Upper lobe of left lung (tissue), 4 donors: ENCODE results near the gene RBBP6.

Experiments
- EP300 ChIP-seq, 4 donors: sonication (generic); formaldehyde crosslinking; IDR thresholded peaks; one replicate each; pipeline ENCODE4 v1.5.1; 2017; ENCODE audit warnings: antibody characterized with exemption in 4 of 4, control low read depth in 2 of 4
- POLR2AphosphoS5 ChIP-seq, 2 donors: sonication (generic); formaldehyde crosslinking; IDR thresholded peaks; one replicate each; pipeline ENCODE4 v1.5.1; 2017; ENCODE audit warnings: antibody characterized with exemption in 2 of 2
- TF ChIP-seq, protein P1 (sequence below), 6 experiments: fragments of 450-650 bp in 4 of 6; fragments of 200-600 bp in 2 of 6; sonication (generic) in 2 of 6; IDR thresholded peaks; one replicate each; pipeline ENCODE4 v1.5.1; 2016 to 2019; ENCODE audit warnings: antibody characterized with exemption in 6 of 6

DNA sequence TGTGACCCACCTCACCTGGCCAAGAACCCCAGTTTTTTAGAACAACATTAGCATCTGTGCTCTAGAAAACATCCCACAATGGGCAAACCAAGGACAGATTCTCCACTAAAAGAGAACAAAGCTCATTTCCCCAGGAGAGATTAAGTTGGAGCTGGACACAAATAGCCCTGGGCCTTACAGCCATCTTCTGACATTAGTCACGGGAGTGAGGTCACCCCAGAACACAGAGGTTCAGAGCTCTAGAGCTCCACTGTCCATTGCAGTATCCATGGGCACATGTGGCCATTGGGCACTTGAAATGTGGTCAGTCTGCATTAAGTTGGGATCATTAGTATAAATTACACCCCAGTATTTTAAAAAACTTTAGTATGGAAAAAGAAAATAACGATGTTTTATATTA lies 47.6 kb upstream of the RBBP6 start:
- TF ChIP-seq, protein P1, sequence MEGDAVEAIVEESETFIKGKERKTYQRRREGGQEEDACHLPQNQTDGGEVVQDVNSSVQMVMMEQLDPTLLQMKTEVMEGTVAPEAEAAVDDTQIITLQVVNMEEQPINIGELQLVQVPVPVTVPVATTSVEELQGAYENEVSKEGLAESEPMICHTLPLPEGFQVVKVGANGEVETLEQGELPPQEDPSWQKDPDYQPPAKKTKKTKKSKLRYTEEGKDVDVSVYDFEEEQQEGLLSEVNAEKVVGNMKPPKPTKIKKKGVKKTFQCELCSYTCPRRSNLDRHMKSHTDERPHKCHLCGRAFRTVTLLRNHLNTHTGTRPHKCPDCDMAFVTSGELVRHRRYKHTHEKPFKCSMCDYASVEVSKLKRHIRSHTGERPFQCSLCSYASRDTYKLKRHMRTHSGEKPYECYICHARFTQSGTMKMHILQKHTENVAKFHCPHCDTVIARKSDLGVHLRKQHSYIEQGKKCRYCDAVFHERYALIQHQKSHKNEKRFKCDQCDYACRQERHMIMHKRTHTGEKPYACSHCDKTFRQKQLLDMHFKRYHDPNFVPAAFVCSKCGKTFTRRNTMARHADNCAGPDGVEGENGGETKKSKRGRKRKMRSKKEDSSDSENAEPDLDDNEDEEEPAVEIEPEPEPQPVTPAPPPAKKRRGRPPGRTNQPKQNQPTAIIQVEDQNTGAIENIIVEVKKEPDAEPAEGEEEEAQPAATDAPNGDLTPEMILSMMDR (IDR thresholded peaks at IDR 0.05): no peak
- no peak for TF ChIP-seq POLR2AphosphoS5 (IDR thresholded peaks at IDR 0.05)
- no peak for TF ChIP-seq EP300 (IDR thresholded peaks at IDR 0.05)
